HCT116 (cell line): ENCODE data around the gene KIFC3.
"Not testable (repeated sequence)": the region's sequence is repeated elsewhere in the genome, so short reads cannot be mapped to it uniquely, and the experiment has no call there.

Experiments
- EZH2 ChIP-seq: fragments of 200-600 bp; sonication (generic); IDR thresholded peaks from 2 replicates; pipeline ENCODE4 v1.6.1; 2017; ENCODE audit warnings: antibody characterized with exemption, mixed run types
- POLR2A ChIP-seq: IDR thresholded peaks from 2 replicates; pipeline ENCODE4 v1.7.0; 2011; ENCODE audit warnings: borderline replicate concordance; ENCODE audit not compliant: insufficient read depth, insufficient read length; ENCODE audit errors: extremely low read depth
- POLR2AphosphoS5 ChIP-seq: IDR thresholded peaks from 2 replicates; pipeline ENCODE4 v1.6.1; 2011; ENCODE audit warnings: mild to moderate bottlenecking, low read depth, low read length, moderate library complexity
- RAD21 ChIP-seq: IDR thresholded peaks from 2 replicates; pipeline ENCODE4 v1.6.1; 2012; ENCODE audit warnings: low read depth, mild to moderate bottlenecking
- SRF ChIP-seq: IDR thresholded peaks from 2 replicates; pipeline ENCODE4 v1.6.1; 2012; ENCODE audit warnings: low read depth
- ZNF274 ChIP-seq: fragments of 200-500 bp; sonication (Bioruptor generic); IDR thresholded peaks from 2 replicates; pipeline ENCODE4 v1.6.1; 2014; ENCODE audit warnings: mild to moderate bottlenecking, low read depth, low read length, inconsistent platforms
- TF ChIP-seq, protein P1 (sequence below), 3 experiments: fragments of 200-600 bp in 1 of 3; sonication (generic) in 1 of 3; IDR thresholded peaks in 2 of 3; conservative IDR thresholded peaks in 1 of 3; 2 replicates each; pipeline ENCODE4 v1.5.1; 2012 to 2017; ENCODE audit warnings: low read depth in 2 of 3, low read length in 2 of 3, antibody characterized with exemption in 1 of 3, borderline replicate concordance in 1 of 3, control low read depth in 1 of 3, mild to moderate bottlenecking in 1 of 3, mixed read lengths in 1 of 3, mixed run types in 1 of 3, moderate library complexity in 1 of 3; ENCODE audit not compliant: insufficient read depth in 1 of 3
- TF ChIP-seq, protein P2 (sequence below): IDR thresholded peaks from 2 replicates; pipeline ENCODE4 v1.6.1; 2011; ENCODE audit warnings: mild to moderate bottlenecking, low read length, moderate library complexity; ENCODE audit not compliant: insufficient replicate concordance; ENCODE audit errors: extremely low read depth

DNA sequence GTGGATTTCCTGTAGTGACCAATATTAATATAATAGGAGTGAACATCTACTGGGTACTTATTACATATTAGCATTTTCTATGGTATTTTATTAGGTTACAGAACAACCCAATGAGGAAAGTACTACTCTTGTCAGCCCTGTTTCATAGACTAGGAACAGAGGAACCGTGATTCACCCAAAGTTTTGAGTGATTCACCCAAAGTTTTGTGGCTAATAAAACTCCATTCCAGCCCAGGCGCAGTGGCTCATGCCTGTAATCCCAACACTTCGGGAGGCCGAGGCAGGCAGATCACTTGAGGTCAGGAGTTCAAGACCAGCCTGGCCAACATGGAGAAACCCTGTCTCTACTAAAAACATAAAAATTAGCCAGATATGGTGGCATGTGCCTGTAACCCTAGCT, 33.1 kb upstream of the KIFC3 start:
- TF ChIP-seq, protein P1, sequence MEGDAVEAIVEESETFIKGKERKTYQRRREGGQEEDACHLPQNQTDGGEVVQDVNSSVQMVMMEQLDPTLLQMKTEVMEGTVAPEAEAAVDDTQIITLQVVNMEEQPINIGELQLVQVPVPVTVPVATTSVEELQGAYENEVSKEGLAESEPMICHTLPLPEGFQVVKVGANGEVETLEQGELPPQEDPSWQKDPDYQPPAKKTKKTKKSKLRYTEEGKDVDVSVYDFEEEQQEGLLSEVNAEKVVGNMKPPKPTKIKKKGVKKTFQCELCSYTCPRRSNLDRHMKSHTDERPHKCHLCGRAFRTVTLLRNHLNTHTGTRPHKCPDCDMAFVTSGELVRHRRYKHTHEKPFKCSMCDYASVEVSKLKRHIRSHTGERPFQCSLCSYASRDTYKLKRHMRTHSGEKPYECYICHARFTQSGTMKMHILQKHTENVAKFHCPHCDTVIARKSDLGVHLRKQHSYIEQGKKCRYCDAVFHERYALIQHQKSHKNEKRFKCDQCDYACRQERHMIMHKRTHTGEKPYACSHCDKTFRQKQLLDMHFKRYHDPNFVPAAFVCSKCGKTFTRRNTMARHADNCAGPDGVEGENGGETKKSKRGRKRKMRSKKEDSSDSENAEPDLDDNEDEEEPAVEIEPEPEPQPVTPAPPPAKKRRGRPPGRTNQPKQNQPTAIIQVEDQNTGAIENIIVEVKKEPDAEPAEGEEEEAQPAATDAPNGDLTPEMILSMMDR (IDR thresholded peaks at IDR 0.05 in 2 of 3, conservative IDR thresholded peaks at IDR 0.05 in 1 of 3; ENCODE audit: borderline replicate concordance in 1 of 3, insufficient read depth in 1 of 3, low read depth in 2 of 3, low read length in 2 of 3) = not testable (repeated sequence)
- not testable (repeated sequence) for TF ChIP-seq POLR2A, SRF, EZH2, RAD21, ZNF274, POLR2AphosphoS5
- TF ChIP-seq, protein P2, sequence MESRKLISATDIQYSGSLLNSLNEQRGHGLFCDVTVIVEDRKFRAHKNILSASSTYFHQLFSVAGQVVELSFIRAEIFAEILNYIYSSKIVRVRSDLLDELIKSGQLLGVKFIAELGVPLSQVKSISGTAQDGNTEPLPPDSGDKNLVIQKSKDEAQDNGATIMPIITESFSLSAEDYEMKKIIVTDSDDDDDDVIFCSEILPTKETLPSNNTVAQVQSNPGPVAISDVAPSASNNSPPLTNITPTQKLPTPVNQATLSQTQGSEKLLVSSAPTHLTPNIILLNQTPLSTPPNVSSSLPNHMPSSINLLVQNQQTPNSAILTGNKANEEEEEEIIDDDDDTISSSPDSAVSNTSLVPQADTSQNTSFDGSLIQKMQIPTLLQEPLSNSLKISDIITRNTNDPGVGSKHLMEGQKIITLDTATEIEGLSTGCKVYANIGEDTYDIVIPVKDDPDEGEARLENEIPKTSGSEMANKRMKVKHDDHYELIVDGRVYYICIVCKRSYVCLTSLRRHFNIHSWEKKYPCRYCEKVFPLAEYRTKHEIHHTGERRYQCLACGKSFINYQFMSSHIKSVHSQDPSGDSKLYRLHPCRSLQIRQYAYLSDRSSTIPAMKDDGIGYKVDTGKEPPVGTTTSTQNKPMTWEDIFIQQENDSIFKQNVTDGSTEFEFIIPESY = not testable (repeated sequence)
